Effector memory CD4-positive, alpha-beta T cell (primary cell): ENCODE results near the gene ZFR2.
"Not testable (repeated sequence)": the region's sequence is repeated elsewhere in the genome, so short reads cannot be mapped to it uniquely, and the experiment has no call there.

Experiments
- DNase-seq, 3 donors: peaks; one replicate each; pipeline ENCODE4 v3.0.0-alpha.2; 2020
- H3K27ac ChIP-seq: 2 replicates; pipeline ENCODE4 v1.7.0; 2013; ENCODE audit warnings: mild to moderate bottlenecking, low read length, moderate library complexity; ENCODE audit not compliant: insufficient read depth, poor library complexity, severe bottlenecking
- H3K27me3 ChIP-seq: replicated peaks from 2 replicates; pipeline ENCODE4 v1.7.0; 2013; ENCODE audit warnings: mild to moderate bottlenecking, low read length; ENCODE audit not compliant: insufficient read depth, control insufficient read depth, poor library complexity, severe bottlenecking
- H3K36me3 ChIP-seq: 2 replicates; pipeline ENCODE4 v1.7.0; 2013; ENCODE audit warnings: mild to moderate bottlenecking, low read length, moderate library complexity; ENCODE audit not compliant: control insufficient read depth, insufficient read depth
- H3K4me1 ChIP-seq: 2 replicates; pipeline ENCODE4 v1.7.0; 2013; ENCODE audit warnings: low read length, mild to moderate bottlenecking; ENCODE audit not compliant: control insufficient read depth, insufficient read depth, poor library complexity, severe bottlenecking
- H3K4me3 ChIP-seq: 2 replicates; pipeline ENCODE4 v1.7.0; 2013; ENCODE audit warnings: low read length, low read depth, mild to moderate bottlenecking; ENCODE audit not compliant: insufficient read depth, poor library complexity, severe bottlenecking
- H3K9me3 ChIP-seq: 2 replicates; pipeline ENCODE4 v1.7.0; 2013; ENCODE audit warnings: mild to moderate bottlenecking, low read length, moderate library complexity; ENCODE audit not compliant: control insufficient read depth

Gene ZFR2

DNA sequence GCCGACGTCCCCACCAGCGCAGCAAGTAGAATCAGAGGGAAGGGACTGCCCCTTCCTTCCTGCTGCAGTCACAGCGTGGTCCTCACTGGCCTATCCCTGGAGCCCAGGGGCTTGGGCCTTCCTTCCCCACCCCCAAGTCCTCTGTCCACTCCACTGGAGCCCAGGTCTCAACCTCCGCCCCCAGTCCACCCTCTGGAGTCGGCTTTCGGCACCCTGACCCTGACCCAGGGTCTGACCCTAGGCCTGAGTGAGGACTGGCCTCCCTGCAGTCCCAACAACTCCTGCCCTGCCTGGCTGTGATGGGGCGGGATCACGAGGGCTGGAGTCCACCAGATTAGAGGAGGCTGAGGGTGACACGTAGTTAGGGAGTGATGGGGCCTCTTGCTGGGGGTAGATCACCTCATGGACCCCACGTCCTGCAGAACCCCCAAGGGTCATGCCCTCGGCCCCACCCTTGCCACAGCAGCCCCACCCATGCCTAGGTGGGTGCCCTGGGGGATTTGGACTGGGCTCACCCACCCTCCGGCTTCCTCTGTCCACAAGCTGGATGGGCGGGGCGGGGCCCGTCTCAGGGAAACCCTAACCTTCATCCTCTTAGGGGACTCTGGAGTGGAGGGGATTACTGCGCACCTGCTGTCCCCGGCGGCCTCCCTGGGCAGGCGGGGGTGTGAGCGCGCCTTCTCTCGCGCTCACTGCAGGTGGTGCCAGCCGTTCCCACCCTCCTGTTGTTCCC is 100.7 kb downstream of the ZFR2 start:
- H3K36me3 ChIP-seq = peaks cover 40% of the 10 kb centered on the region
- no peak overlapping the region for H3K4me3 ChIP-seq
- peaks cover 9% of the 10 kb centered on the region for H3K4me1 ChIP-seq
- no peak overlapping the region for H3K27ac ChIP-seq
- no peak for DNase-seq
- H3K9me3 ChIP-seq = no peaks in the 10 kb centered on the region
- no peaks in the 10 kb centered on the region for H3K27me3 ChIP-seq

DNA sequence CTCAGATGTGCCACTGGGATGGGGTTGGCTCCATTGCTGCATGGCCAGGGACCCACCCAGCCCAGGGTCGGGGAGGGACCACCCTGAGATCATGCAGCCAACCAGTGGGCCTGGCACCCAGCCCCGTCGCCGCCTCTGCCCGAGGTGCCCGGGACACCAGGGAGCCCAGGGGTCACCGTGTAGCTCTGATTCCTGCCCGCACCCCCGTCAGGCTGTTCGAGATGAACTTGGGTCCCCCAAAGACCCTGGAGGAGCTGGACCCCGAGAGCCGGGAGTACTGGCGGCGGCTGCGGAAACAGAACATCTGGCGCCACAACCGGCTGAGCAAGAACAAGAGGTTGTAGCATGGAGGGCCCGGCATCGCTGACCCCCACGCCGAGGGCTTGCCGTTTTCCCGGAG is 101.8 kb downstream of the ZFR2 start:
- no peak for DNase-seq
- H3K9me3 ChIP-seq = no peaks in the 10 kb centered on the region
- peaks cover 12% of the 10 kb centered on the region for H3K4me1 ChIP-seq
- no peaks in the 10 kb centered on the region for H3K27me3 ChIP-seq
- H3K27ac ChIP-seq = no peak overlapping the region
- H3K4me3 ChIP-seq = no peak overlapping the region
- H3K36me3 ChIP-seq = peaks cover 40% of the 10 kb centered on the region

DNA sequence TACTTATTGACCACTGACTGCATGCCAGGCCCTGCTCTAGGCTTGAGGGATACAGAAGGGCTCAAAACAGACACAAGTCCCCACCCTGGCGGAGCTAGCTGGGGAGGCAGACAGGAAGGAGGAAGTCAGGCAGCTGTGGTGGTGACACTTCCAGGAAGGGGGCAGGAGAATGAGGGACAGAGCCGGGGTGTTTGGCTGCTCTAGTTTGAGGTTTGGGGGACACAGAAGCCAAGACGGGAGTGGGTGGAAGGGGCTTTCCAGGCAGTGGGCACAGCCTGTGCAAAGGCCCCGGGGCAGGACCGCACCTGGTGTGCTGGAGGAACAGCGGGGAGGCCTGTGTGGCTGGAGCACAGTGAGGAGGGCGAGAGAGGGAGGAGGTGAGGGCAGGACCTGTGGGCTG is 102.3 kb downstream of the ZFR2 start:
- no peak for DNase-seq
- Histone ChIP-seq H3K9me3 (no peaks in the 10 kb centered on the region), H3K27me3 (no peaks in the 10 kb centered on the region), H3K36me3 (peaks cover 40% of the 10 kb centered on the region), H3K4me1 (peaks cover 16% of the 10 kb centered on the region), H3K4me3 (no peak overlapping the region), H3K27ac (no peak overlapping the region)

DNA sequence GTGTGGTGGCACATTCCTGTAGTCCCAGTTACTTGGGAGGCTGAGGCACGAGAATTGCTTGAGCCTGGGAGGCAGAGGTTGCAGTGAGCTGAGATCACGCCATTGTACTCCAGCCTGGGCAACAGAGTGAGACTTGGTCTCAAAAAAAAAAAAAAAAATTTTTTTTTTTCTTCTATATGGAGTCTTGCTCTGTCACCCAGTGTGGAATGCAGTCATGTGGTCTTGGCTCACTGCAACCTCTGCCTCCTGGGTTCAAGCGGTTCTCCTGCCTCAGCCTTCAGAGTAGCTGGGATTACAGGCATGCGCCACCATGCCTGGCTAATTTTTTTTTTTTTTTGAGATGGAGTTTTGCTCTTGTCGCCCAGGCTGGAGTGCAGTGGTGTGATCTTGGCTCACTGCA is 103.1 kb downstream of the ZFR2 start:
- H3K27me3 ChIP-seq, H3K9me3 ChIP-seq, H3K27ac ChIP-seq, H3K4me3 ChIP-seq, DNase-seq: not testable (repeated sequence)
- peaks cover 40% of the 10 kb centered on the region for H3K36me3 ChIP-seq
- H3K4me1 ChIP-seq = peaks cover 24% of the 10 kb centered on the region

DNA sequence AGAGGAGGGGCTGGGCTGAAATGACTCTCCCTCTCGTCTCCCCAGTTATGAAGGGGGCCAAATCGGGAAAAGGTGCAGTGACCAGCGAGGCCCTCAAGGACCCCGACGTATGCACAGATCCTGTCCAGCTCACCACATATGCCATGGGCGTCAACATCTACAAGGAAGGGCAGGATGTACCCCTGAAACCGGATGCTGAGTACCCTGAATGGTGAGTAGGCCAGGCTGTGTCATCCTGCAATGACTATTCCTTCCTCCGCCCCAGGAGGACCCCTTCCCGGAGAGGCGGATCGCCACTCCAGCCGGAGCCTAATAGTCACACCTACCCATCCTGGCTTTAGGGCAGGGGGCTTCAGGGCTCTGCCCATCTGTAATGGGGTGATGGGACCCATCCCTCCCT is 103.7 kb downstream of the ZFR2 start:
- no peak for DNase-seq
- H3K36me3 ChIP-seq = peaks cover 40% of the 10 kb centered on the region
- H3K4me3 ChIP-seq = no peak overlapping the region
- H3K27ac ChIP-seq = no peak overlapping the region
- H3K4me1 ChIP-seq = peaks cover 29% of the 10 kb centered on the region
- H3K9me3 ChIP-seq = no peaks in the 10 kb centered on the region
- H3K27me3 ChIP-seq = no peaks in the 10 kb centered on the region

DNA sequence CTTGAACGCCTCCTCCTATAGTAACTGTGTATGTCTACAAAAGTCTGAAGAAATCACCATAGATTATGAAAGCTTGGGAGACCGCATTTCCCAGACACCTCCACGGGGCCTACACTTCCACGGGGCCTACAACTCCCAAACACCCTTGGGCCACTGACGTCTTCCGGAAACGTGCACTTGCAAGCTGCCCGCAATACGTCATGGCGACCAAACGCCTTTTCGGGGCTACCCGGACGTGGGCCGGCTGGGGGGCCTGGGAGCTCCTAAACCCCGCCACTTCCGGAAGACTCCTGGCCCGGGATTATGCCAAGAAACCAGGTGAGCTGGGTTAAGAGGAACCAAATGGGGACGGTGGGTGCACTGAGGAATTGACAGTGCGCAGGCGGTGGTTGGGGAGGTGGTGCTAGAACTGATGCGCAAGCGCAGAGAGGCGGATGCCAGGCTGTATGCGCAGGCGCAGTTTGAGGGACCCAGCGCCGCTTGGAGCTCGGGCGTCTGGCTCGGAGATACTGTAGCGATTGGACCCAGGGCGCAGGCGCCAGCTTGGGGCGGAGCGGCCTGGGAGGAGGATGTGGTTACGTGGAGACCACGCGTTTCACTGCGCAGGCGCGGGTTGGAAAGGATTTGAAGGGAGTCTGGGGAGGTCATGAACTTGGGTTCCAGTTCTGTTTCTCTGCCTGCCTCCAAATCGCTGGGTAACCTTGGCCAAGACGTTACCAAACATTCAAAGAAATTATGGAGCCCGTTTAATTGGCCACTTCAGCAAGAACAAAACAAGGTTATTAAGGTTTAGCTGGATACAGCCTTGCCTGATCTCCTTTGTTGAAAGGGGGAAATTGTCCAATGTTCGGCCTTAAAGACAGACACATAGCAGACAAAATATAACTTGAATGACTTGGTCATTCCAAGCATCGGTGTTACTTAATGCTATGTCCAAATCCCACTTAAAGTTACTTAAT is 106.1 kb downstream of the ZFR2 start, which contains the start of gene MRPL54:
Gene MRPL54 (plus strand): TSS at position 182 of the 959 bp plus-strand sequence. CDS start 19 bp downstream, at position 201.
- H3K4me3 ChIP-seq = peak within 1 kb of the TSS; percentile 86
- H3K4me1 ChIP-seq = peaks cover 40% of the 10 kb centered on the region
- DNase-seq = peak; percentile 98 to 99 (median 99)
- H3K9me3 ChIP-seq = no peaks in the 10 kb centered on the region
- H3K36me3 ChIP-seq = peaks cover 27% of the 10 kb centered on the region
- H3K27me3 ChIP-seq = no peaks in the 10 kb centered on the region
- H3K27ac ChIP-seq = peak within 1 kb of the TSS; percentile 100

DNA sequence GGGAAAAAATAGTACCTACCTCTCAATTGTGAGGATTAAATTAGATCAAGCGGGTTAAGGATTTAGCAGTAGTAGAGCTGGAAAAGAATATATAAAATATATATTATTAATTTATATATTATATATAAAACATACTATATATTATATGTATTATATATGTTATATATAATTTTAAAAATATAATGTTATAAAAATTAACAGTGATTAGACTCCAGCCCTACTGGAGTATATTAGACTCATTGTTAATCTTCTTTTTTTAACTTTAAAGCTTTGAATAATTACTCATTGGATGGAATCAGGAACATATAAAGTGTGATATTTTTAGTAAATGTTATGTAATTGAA is 106.7 kb downstream of the ZFR2 start:
- no peak for DNase-seq
- peaks cover 40% of the 10 kb centered on the region for H3K4me1 ChIP-seq
- no peaks in the 10 kb centered on the region for H3K9me3 ChIP-seq
- no peaks in the 10 kb centered on the region for H3K27me3 ChIP-seq
- H3K27ac ChIP-seq = peak overlapping the region; percentile 100
- peaks cover 23% of the 10 kb centered on the region for H3K36me3 ChIP-seq
- H3K4me3 ChIP-seq = no peak overlapping the region

DNA sequence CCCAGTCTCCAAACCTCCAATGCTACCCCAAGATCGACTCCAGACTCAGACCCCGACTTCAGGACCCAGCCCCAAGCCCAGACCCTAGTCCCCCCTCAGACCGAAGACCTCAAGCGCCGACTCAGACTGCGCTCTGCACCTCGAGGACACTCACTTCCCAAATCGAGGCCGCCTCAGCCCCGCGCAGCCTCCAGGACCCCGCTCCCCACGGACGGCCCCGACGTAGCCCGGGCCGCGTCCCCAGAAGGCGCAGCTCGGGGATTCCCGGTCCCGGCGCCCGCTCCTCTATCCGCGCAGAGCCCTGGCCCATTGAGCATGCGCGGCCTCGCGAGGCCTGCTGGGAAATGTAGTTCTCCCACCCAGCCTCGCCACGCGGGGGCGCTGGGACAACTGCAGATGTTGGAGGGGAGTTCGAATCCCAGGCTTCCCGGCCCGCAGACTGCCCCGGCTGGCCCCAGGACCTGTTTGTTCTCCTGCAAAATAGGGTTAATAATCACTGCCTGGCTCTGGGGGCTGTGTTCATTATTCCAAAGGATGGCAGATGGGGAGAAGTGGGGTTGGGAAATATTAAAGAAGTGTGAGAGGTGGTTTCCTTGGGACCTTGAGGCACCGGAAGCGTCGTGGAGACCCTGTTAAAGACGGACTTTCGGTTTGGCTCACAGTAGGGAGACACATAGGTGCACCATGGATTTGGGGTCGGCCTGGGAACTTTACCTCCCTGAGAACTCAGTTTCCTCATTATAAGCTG is 107.3 kb downstream of the ZFR2 start, which contains the start of gene APBA3:
Gene APBA3 (minus strand): TSS at position 311 of the 748 bp plus-strand sequence. CDS start 1,428 bp downstream, outside the sequence.
- Histone ChIP-seq H3K4me3 (peak within 1 kb of the TSS; percentile 86), H3K36me3 (peaks cover 18% of the 10 kb centered on the region), H3K9me3 (no peaks in the 10 kb centered on the region), H3K27me3 (no peaks in the 10 kb centered on the region), H3K27ac (peak within 1 kb of the TSS; percentile 100), H3K4me1 (peaks cover 37% of the 10 kb centered on the region)
- DNase-seq = peak; percentile 88 to 91 (median 90)

DNA sequence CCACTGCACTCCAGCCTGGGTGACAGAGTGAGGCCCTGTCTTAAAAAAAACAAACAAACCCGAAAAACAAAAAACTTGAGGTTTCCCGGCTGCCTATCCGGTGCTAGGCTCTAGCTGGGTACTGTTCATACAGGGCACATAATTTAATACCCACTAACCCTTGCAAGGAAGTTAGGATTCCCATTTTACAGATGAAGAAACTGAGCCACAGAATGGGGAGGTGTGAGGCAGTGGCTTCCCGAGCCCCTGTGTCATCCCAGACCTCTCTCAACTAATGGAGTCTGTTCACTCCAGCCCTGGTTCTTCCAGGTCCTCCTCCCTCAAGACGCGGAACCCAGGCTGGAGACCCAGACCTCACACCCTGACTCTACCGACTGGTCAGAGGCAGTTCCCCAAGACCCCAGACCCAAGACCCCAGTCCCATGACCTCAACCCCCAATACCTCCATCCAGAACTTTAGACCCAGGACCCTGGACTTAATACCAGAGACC is 107.9 kb downstream of the ZFR2 start:
- peaks cover 33% of the 10 kb centered on the region for H3K4me1 ChIP-seq
- DNase-seq = peak in 1 of 3 donors; percentile 7

More for the DNA sequence above, 107.9 kb downstream of the ZFR2 start:
- H3K36me3 ChIP-seq = peaks cover 14% of the 10 kb centered on the region
- H3K27ac ChIP-seq = peak overlapping the region; percentile 99
- H3K27me3 ChIP-seq = no peaks in the 10 kb centered on the region
- no peaks in the 10 kb centered on the region for H3K9me3 ChIP-seq
- H3K4me3 ChIP-seq = peak overlapping the region; percentile 86
